Hematopoietic multipotent progenitor cell (in vitro differentiated cells): ENCODE results near the gene GRAMD2A. TPM values are rescaled to one million over a fixed set of nuclear protein-coding genes. Genes with fewer than 3 reads are reported as not detected.
"Not testable (repeated sequence)": the region's sequence is repeated elsewhere in the genome, so short reads cannot be mapped to it uniquely, and the experiment has no call there.

Experiments
- DNase-seq, 3 donors: peaks; one replicate each; pipeline ENCODE4 v3.0.0-alpha.2; 2011 to 2015; ENCODE audit warnings: low read depth in 2 of 3, low spot score in 2 of 3
- total RNA-seq: library from RNA; depleted of rRNA; stranded (reverse); fragments of >200 nt; gene quantifications from one replicate; pipeline ENCODE4 v1.2.3, GENCODE V29; 2012

GRAMD2A gene
- total RNA-seq, 1 donor: 0.27 TPM

GRCh38 chr15:72192416-72192815, 5.2 kb downstream of the GRAMD2A start:
- DNase-seq: no peak

- DNase-seq: no peak
Observed at GRCh38 chr15:72189250-72189902, 8.2 kb downstream of the GRAMD2A start.

GRCh38 chr15:72184165-72184811, 13.3 kb downstream of the GRAMD2A start:
- no peak for DNase-seq

- no peak for DNase-seq
Observed at GRCh38 chr15:72183781-72184164, 13.8 kb downstream of the GRAMD2A start.

- DNase-seq: no peak
Observed at GRCh38 chr15:72182673-72183072, 14.9 kb downstream of the GRAMD2A start.

GRCh38 chr15:72182244-72182643, 15.3 kb downstream of the GRAMD2A start:
- DNase-seq: no peak

- DNase-seq: no peak
Observed at GRCh38 chr15:72180761-72181324, 16.7 kb downstream of the GRAMD2A start.

GRCh38 chr15:72179950-72180581, 17.5 kb downstream of the GRAMD2A start:
- no peak for DNase-seq

- no peak for DNase-seq
Observed at GRCh38 chr15:72178976-72179585, 18.5 kb downstream of the GRAMD2A start.

- DNase-seq: no peak
Observed at GRCh38 chr15:72176743-72177142, 20.8 kb downstream of the GRAMD2A start.

GRCh38 chr15:72176159-72176558, 21.4 kb downstream of the GRAMD2A start:
- no peak for DNase-seq

GRCh38 chr15:72175186-72176044, 22.2 kb downstream of the GRAMD2A start:
- no peak for DNase-seq

- DNase-seq: no peak
Observed at GRCh38 chr15:72174551-72175165, 22.9 kb downstream of the GRAMD2A start.

- DNase-seq: no peak
Observed at GRCh38 chr15:72173864-72174550, 23.6 kb downstream of the GRAMD2A start.

GRCh38 chr15:72173401-72173800, 24.2 kb downstream of the GRAMD2A start:
- DNase-seq: no peak

GRCh38 chr15:72172796-72173195, 24.8 kb downstream of the GRAMD2A start:
- DNase-seq: no peak

- not testable (repeated sequence) for DNase-seq
Observed at GRCh38 chr15:72171978-72172377, 25.6 kb downstream of the GRAMD2A start.

- DNase-seq: no peak
Observed at GRCh38 chr15:72170691-72171090, 26.9 kb downstream of the GRAMD2A start.

GRCh38 chr15:72169921-72170611, 27.5 kb downstream of the GRAMD2A start:
- no peak for DNase-seq
